Liver (tissue), 9 donors: Measurements from ENCODE around the gene GAD2. TPM values are rescaled to one million over a fixed set of nuclear protein-coding genes. Genes with fewer than 3 reads are reported as not detected.

Experiments
- DNase-seq: peaks from one replicate; pipeline ENCODE4 v3.0.0-alpha.2; 2017; ENCODE audit warnings: low spot score
- H3K27ac ChIP-seq, 2 donors: one replicate each; pipeline ENCODE4 v1.7.0; 2013; ENCODE audit warnings: inconsistent platforms in 2 of 2, low read length in 2 of 2, control low read depth in 1 of 2, low read depth in 1 of 2, mild to moderate bottlenecking in 1 of 2
- H3K27me3 ChIP-seq, 4 donors: one replicate each; pipeline versions ENCODE4 v1.6.1 to v1.7.0; 2013; ENCODE audit warnings: low read length in 3 of 4, inconsistent platforms in 1 of 4, mild to moderate bottlenecking in 1 of 4, moderate library complexity in 1 of 4; ENCODE audit not compliant: control insufficient read depth in 4 of 4, insufficient read depth in 4 of 4
- H3K36me3 ChIP-seq, 4 donors: one replicate each; pipeline versions ENCODE4 v1.6.1 to v1.7.0; 2013; ENCODE audit warnings: low read length in 3 of 4, mild to moderate bottlenecking in 3 of 4, low read depth in 1 of 4, moderate library complexity in 1 of 4; ENCODE audit not compliant: control insufficient read depth in 4 of 4, insufficient read depth in 3 of 4
- H3K4me1 ChIP-seq, 4 donors: one replicate each; pipeline versions ENCODE4 v1.6.1 to v1.7.0; 2013; ENCODE audit warnings: low read length in 3 of 4, mild to moderate bottlenecking in 3 of 4, moderate library complexity in 1 of 4; ENCODE audit not compliant: control insufficient read depth in 4 of 4, insufficient read depth in 4 of 4
- H3K4me3 ChIP-seq, 3 donors: one replicate each; pipeline versions ENCODE4 v1.6.1 to v1.7.0; 2013; ENCODE audit warnings: low read length in 3 of 3, control low read depth in 1 of 3, low read depth in 1 of 3, mild to moderate bottlenecking in 1 of 3
- H3K9ac ChIP-seq, 2 donors: one replicate each; pipeline ENCODE4 v1.7.0; 2013; ENCODE audit warnings: low read length in 2 of 2, mild to moderate bottlenecking in 2 of 2, moderate library complexity in 2 of 2, control low read depth in 1 of 2, low read depth in 1 of 2
- H3K9me3 ChIP-seq, 4 donors: one replicate each; pipeline versions ENCODE4 v1.6.1 to v1.7.0; 2013; ENCODE audit warnings: low read length in 3 of 4; ENCODE audit not compliant: control insufficient read depth in 4 of 4
- ATF3 ChIP-seq: IDR thresholded peaks from 2 replicates; pipeline ENCODE4 v1.6.1; 2016; ENCODE audit warnings: antibody characterized with exemption
- CTCF ChIP-seq: fragments of 150-350 bp; IDR thresholded peaks from 2 replicates; pipeline ENCODE4 v1.5.1; 2017; ENCODE audit warnings: improper control_type of control experiment, low read depth, low read length; ENCODE audit not compliant: missing input control
- EGR1 ChIP-seq, 2 donors: IDR thresholded peaks; 2 replicates each; pipeline ENCODE4 v1.6.1; 2016 to 2018; ENCODE audit warnings: antibody characterized with exemption in 2 of 2, low read depth in 2 of 2
- FOXA1 ChIP-seq: IDR thresholded peaks from 2 replicates; pipeline ENCODE4 v1.6.1; 2016; ENCODE audit warnings: antibody characterized with exemption
- GABPA ChIP-seq, 2 donors: IDR thresholded peaks in 1 of 2; conservative IDR thresholded peaks in 1 of 2; 2 replicates each; pipeline ENCODE4 v1.6.1; 2016; ENCODE audit warnings: antibody characterized with exemption in 2 of 2, mild to moderate bottlenecking in 1 of 2, moderate library complexity in 1 of 2
- HNF4A ChIP-seq, 2 donors: conservative IDR thresholded peaks; 2 replicates each; pipeline ENCODE4 v1.6.1; 2016; ENCODE audit warnings: antibody characterized with exemption in 2 of 2, mild to moderate bottlenecking in 2 of 2
- HNF4G ChIP-seq: IDR thresholded peaks from 2 replicates; pipeline ENCODE4 v1.6.1; 2016; ENCODE audit warnings: antibody characterized with exemption
- JUND ChIP-seq, 2 donors: IDR thresholded peaks; 2 replicates each; pipeline ENCODE4 v1.6.1; 2016; ENCODE audit warnings: antibody characterized with exemption in 2 of 2
- MAX ChIP-seq: IDR thresholded peaks from 2 replicates; pipeline ENCODE4 v1.6.1; 2016; ENCODE audit warnings: antibody characterized with exemption
- NR2F2 ChIP-seq: IDR thresholded peaks from 2 replicates; pipeline ENCODE4 v1.6.1; 2016; ENCODE audit warnings: antibody characterized with exemption
- RAD21 ChIP-seq, 2 donors: IDR thresholded peaks; 2 replicates each; pipeline ENCODE4 v1.6.1; 2016; ENCODE audit warnings: antibody characterized with exemption in 2 of 2, mild to moderate bottlenecking in 2 of 2
- REST ChIP-seq: IDR thresholded peaks from 2 replicates; pipeline ENCODE4 v1.6.1; 2016; ENCODE audit warnings: antibody characterized with exemption, mild to moderate bottlenecking
- RXRA ChIP-seq, 2 donors: IDR thresholded peaks; 2 replicates each; pipeline ENCODE4 v1.6.1; 2017 to 2018; ENCODE audit warnings: antibody characterized with exemption in 2 of 2, mild to moderate bottlenecking in 1 of 2
- YY1 ChIP-seq: IDR thresholded peaks from 2 replicates; pipeline ENCODE4 v1.6.1; 2016; ENCODE audit warnings: antibody characterized with exemption, mild to moderate bottlenecking
- ZBTB33 ChIP-seq: IDR thresholded peaks from 2 replicates; pipeline ENCODE4 v1.6.1; 2016; ENCODE audit warnings: antibody characterized with exemption
- WGBS: extraction: QIAGEN DNeasy Blood & Tissue Kit; methylation state at CpG from one replicate; pipeline ENCODE4 v1.1.7; 2013; 5-methylcytosine and 5-hydroxymethylcytosine counted together
- polyA plus RNA-seq, 2 donors: library from polyadenylated mRNA; stranded (reverse) in 1 of 2; unstranded in 1 of 2; fragments of 200-250 nt in 1 of 2; fragments of >200 nt in 1 of 2; fragmentation: Nextera tagmentation in 1 of 2; extraction: Ambion mirVana in 1 of 2; gene quantifications; one replicate each; pipeline versions ENCODE4 v1.2.1 to v1.2.3, GENCODE V29; 2013 to 2015
- total RNA-seq, 2 donors: library from RNA; depleted of rRNA; stranded (reverse); fragments of >200 nt; gene quantifications; one replicate each; pipeline ENCODE4 v1.2.3, GENCODE V29; 2014
- donor health status: healthy.
- donor health status: healthy.
- donor health status: healthy.
- donor health status: healthy.
- donor health status: healthy.

GAD2 gene
- total RNA-seq (not detected), polyA plus RNA-seq (not detected)

GRCh38 chr10:26216585-26217395 lies at the start of gene GAD2:
Gene GAD2 (plus strand): TSS chr10:26216774. CDS start chr10:26216810, 36 bp downstream.
- H3K9me3 ChIP-seq: no peaks in the 10 kb centered on the region
- peaks cover 9 to 32% (median 17%) of the 10 kb centered on the region in 4 donors for H3K4me1 ChIP-seq
- WGBS: 5% methylated on average over 60 of the region's 60 CpGs
- TF ChIP-seq HNF4A (conservative IDR thresholded peaks at IDR 0.05) (no peak), EGR1 (IDR thresholded peaks at IDR 0.05; ENCODE audit: low read depth in 2 of 2) (no peak)
- peaks cover 10 to 43% (median 25%) of the 10 kb centered on the region in 4 donors for H3K27me3 ChIP-seq
- no peak for DNase-seq
- no peak within 1 kb of the TSS for H3K9ac ChIP-seq
- no peak within 1 kb of the TSS for H3K27ac ChIP-seq
- H3K36me3 ChIP-seq: peaks cover 0 to 2% (median 0%) of the 10 kb centered on the region in 4 donors
- peak within 1 kb of the TSS in 1 of 3 donors; percentile 6 for H3K4me3 ChIP-seq

GRCh38 chr10:26169466-26169865 lies 47.1 kb upstream of the GAD2 start:
- 70% methylated on average over 2 of the region's 2 CpGs for WGBS
- H3K9me3 ChIP-seq: no peaks in the 10 kb centered on the region
- no peaks in the 10 kb centered on the region for H3K36me3 ChIP-seq
- TF ChIP-seq NR2F2 (no peak), FOXA1 (no peak), MAX (no peak), CTCF (no peak), JUND (IDR thresholded peaks at IDR 0.05) (no peak), RXRA (IDR thresholded peaks at IDR 0.05) (no peak)
- H3K4me1 ChIP-seq: peaks cover 0 to 1% (median 0%) of the 10 kb centered on the region in 4 donors
- no peak overlapping the region for H3K9ac ChIP-seq
- no peak for DNase-seq
- no peak overlapping the region for H3K27ac ChIP-seq
- H3K27me3 ChIP-seq: no peaks in the 10 kb centered on the region
- H3K4me3 ChIP-seq: no peak overlapping the region

GRCh38 chr10:26172131-26172530 lies 44.4 kb upstream of the GAD2 start:
- Histone ChIP-seq H3K9me3 (peaks cover 0 to 2% (median 0%) of the 10 kb centered on the region in 4 donors), H3K27me3 (peaks cover 0 to 2% (median 0%) of the 10 kb centered on the region in 4 donors), H3K4me3 (no peak overlapping the region), H3K4me1 (peaks cover 0 to 1% (median 0%) of the 10 kb centered on the region in 4 donors), H3K27ac (no peak overlapping the region), H3K36me3 (no peaks in the 10 kb centered on the region), H3K9ac (no peak overlapping the region)
- WGBS: 68% methylated on average over 7 of the region's 7 CpGs
- DNase-seq: no peak
- TF ChIP-seq GABPA (IDR thresholded peaks at IDR 0.05 in 1 of 2, conservative IDR thresholded peaks at IDR 0.05 in 1 of 2): no peak
- TF ChIP-seq YY1: no peak
- TF ChIP-seq RXRA (IDR thresholded peaks at IDR 0.05): no peak
- no peak for TF ChIP-seq MAX
- no peak for TF ChIP-seq CTCF
- TF ChIP-seq HNF4A (conservative IDR thresholded peaks at IDR 0.05): no peak
- TF ChIP-seq ATF3: no peak
- no peak for TF ChIP-seq REST
- TF ChIP-seq RAD21 (IDR thresholded peaks at IDR 0.05): no peak
- no peak for TF ChIP-seq HNF4G
- TF ChIP-seq JUND (IDR thresholded peaks at IDR 0.05): no peak
- no peak for TF ChIP-seq EGR1 (IDR thresholded peaks at IDR 0.05; ENCODE audit: low read depth in 2 of 2)
- TF ChIP-seq ZBTB33: no peak
- no peak for TF ChIP-seq NR2F2
